PC-9 (cell line): ENCODE data around the gene LRWD1.
"Not testable (repeated sequence)": the region's sequence is repeated elsewhere in the genome, so short reads cannot be mapped to it uniquely, and the experiment has no call there.

Experiments
- EZH2 ChIP-seq: fragments of 200-600 bp; sonication (generic); IDR thresholded peaks from 2 replicates; pipeline ENCODE4 v1.8.0; 2017; ENCODE audit warnings: antibody characterized with exemption, low read depth
- TF ChIP-seq, protein P1 (sequence below): fragments of 200-600 bp; sonication (generic); conservative IDR thresholded peaks from 2 replicates; pipeline ENCODE4 v1.6.1; 2017; ENCODE audit warnings: mixed run types, antibody characterized with exemption, mild to moderate bottlenecking, moderate library complexity

DNA sequence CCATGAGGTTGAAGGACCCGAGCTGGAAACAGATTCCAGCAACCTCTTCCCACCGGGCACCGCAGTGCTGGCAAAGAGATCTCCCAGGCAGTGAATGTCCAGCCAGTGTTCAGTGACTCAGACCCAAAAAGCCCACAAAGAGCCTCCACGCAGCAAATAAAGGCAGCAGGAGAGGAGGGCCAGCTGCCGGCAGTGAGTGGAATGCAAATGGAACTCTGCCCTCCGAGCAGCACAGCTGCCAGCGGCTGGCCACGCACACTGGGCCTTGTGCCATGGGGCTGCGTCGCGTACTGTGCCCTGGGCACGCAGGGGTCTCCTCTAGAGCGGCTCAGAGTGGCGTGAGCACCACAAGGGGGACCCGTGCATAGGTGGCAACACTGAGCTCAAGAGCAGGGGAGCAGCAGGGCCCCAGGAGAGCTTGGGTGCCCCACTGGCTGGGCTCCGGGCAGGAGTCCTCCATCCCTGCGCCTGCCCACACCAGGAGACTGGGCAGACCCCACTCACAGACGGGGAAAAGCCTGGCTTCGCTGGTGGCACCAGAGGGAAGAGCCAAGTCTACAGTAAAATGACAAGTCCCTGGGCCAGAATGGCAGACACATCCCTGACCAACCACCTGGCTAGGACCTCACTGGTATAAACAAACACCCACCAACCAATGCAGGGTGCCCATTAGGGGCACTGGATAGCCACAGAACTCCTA is 10.1 kb downstream of the LRWD1 start:
- TF ChIP-seq, protein P1, sequence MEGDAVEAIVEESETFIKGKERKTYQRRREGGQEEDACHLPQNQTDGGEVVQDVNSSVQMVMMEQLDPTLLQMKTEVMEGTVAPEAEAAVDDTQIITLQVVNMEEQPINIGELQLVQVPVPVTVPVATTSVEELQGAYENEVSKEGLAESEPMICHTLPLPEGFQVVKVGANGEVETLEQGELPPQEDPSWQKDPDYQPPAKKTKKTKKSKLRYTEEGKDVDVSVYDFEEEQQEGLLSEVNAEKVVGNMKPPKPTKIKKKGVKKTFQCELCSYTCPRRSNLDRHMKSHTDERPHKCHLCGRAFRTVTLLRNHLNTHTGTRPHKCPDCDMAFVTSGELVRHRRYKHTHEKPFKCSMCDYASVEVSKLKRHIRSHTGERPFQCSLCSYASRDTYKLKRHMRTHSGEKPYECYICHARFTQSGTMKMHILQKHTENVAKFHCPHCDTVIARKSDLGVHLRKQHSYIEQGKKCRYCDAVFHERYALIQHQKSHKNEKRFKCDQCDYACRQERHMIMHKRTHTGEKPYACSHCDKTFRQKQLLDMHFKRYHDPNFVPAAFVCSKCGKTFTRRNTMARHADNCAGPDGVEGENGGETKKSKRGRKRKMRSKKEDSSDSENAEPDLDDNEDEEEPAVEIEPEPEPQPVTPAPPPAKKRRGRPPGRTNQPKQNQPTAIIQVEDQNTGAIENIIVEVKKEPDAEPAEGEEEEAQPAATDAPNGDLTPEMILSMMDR, result not testable (repeated sequence)
- TF ChIP-seq EZH2, result not testable (repeated sequence)
